Upper lobe of left lung (tissue), 6 donors: ENCODE data around the gene DNAH8. TPM values are rescaled to one million over a fixed set of nuclear protein-coding genes. Genes with fewer than 3 reads are reported as not detected.
"Not testable (repeated sequence)": the region's sequence is repeated elsewhere in the genome, so short reads cannot be mapped to it uniquely, and the experiment has no call there.

Experiments
- ATAC-seq, 2 donors: fragments of 200-7000 bp; cut with Tn5 transposase; one replicate each; pipeline ENCODE4 v1.9.1; 2022; ENCODE audit warnings: mild to moderate bottlenecking in 2 of 2, moderate library complexity in 2 of 2; ENCODE audit not compliant: low FRiP score in 2 of 2
- DNase-seq, 2 donors: peaks; one replicate each; pipeline ENCODE4 v3.0.0-alpha.2; 2019 to 2020
- H3K27ac ChIP-seq, 4 donors: fragments of 200-600 bp; sonication (generic); one replicate each; pipeline ENCODE4 v1.5.1; 2016 to 2019
- H3K27me3 ChIP-seq, 4 donors: fragments of 200-600 bp; sonication (generic); one replicate each; pipeline ENCODE4 v1.5.1; 2017 to 2019
- H3K36me3 ChIP-seq, 4 donors: fragments of 200-600 bp; sonication (generic); one replicate each; pipeline ENCODE4 v1.5.1; 2016 to 2019
- H3K4me1 ChIP-seq, 4 donors: fragments of 200-600 bp; sonication (generic); one replicate each; pipeline ENCODE4 v1.5.1; 2018 to 2019
- H3K4me3 ChIP-seq, 4 donors: fragments of 200-600 bp; sonication (generic); one replicate each; pipeline ENCODE4 v1.5.1; 2017 to 2019; ENCODE audit warnings: mild to moderate bottlenecking in 2 of 4, moderate library complexity in 1 of 4
- H3K9me3 ChIP-seq, 4 donors: fragments of 200-600 bp; sonication (generic); one replicate each; pipeline ENCODE4 v1.5.1; 2018 to 2019
- CTCF ChIP-seq, 6 experiments: fragments of 450-650 bp in 4 of 6; fragments of 200-600 bp in 2 of 6; sonication (generic) in 2 of 6; IDR thresholded peaks; one replicate each; pipeline ENCODE4 v1.5.1; 2016 to 2019; ENCODE audit warnings: antibody characterized with exemption in 6 of 6
- EP300 ChIP-seq, 4 donors: sonication (generic); formaldehyde crosslinking; IDR thresholded peaks; one replicate each; pipeline ENCODE4 v1.5.1; 2017; ENCODE audit warnings: antibody characterized with exemption in 4 of 4, control low read depth in 2 of 4
- POLR2A ChIP-seq, 4 donors: fragments of 450-650 bp; IDR thresholded peaks; one replicate each; pipeline ENCODE4 v1.5.1; 2016 to 2017; ENCODE audit warnings: antibody characterized with exemption in 4 of 4, mild to moderate bottlenecking in 2 of 4
- POLR2AphosphoS5 ChIP-seq, 2 donors: sonication (generic); formaldehyde crosslinking; IDR thresholded peaks; one replicate each; pipeline ENCODE4 v1.5.1; 2017; ENCODE audit warnings: antibody characterized with exemption in 2 of 2
- WGBS, 2 donors: methylation state at CpG; one replicate each; pipeline ENCODE4 v1.1.5; 2017 to 2018; 5-methylcytosine and 5-hydroxymethylcytosine counted together
- total RNA-seq, 6 donors: library from RNA; depleted of rRNA in 4 of 6; stranded (reverse); fragments of >200 nt in 4 of 6; gene quantifications; one replicate each; pipeline versions ENCODE4 v1.1.0 to v1.2.1, GENCODE V29; 2016 to 2021
- donor health status: DM: no; HTN: no; CAD: no; lungs with moderate emphysema.
- donor health status: DM: no; HTN: yes; CAD: no; lungs with severe emphysema.

DNAH8 gene
- total RNA-seq, 6 donors from 2014 or later, result under 0.01 to 0.24 (median 0.15) TPM; not detected in 2

GRCh38 chr6:38786486-38786885 lies 71.4 kb downstream of the DNAH8 start:
- DNase-seq (no peak), ATAC-seq (no peak)
- Histone ChIP-seq H3K4me3 (no peak overlapping the region), H3K27ac (no peak overlapping the region), H3K9me3 (no peaks in the 10 kb centered on the region), H3K27me3 (no peaks in the 10 kb centered on the region), H3K4me1 (no peaks in the 10 kb centered on the region), H3K36me3 (no peaks in the 10 kb centered on the region)
- TF ChIP-seq EP300 (IDR thresholded peaks at IDR 0.05) (no peak), POLR2A (IDR thresholded peaks at IDR 0.05) (no peak), POLR2AphosphoS5 (IDR thresholded peaks at IDR 0.05) (no peak), CTCF (IDR thresholded peaks at IDR 0.05) (no peak)
- 73 to 81% methylated on average over 5 of the region's 5 CpGs for WGBS, 2 donors

DNA sequence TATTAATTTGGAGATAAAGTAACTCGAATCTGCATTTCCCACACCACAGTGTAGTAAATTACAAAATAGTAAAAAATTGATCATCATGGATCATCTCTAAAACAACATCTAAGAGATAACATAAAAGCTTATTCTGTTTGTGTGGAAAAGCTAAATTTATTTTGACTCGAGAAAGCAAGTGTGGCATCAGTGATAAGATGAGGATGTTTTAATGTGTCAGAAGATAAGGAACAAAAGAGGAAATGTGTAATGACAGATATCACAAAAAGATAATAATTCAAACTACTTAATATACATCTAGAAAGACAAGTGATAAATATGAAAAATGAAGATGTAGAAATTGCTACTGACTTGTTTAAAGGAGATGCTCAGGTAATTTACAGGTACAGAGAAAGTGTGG lies 74.1 kb downstream of the DNAH8 start:
- H3K9me3 ChIP-seq, result no peaks in the 10 kb centered on the region
- no peak for ATAC-seq
- H3K4me1 ChIP-seq, result no peaks in the 10 kb centered on the region
- no peak for TF ChIP-seq POLR2A (IDR thresholded peaks at IDR 0.05)
- TF ChIP-seq CTCF (IDR thresholded peaks at IDR 0.05), result no peak
- TF ChIP-seq POLR2AphosphoS5 (IDR thresholded peaks at IDR 0.05), result no peak
- TF ChIP-seq EP300 (IDR thresholded peaks at IDR 0.05), result no peak
- no peak overlapping the region for H3K4me3 ChIP-seq
- DNase-seq, result no peak
- H3K36me3 ChIP-seq, result no peaks in the 10 kb centered on the region
- WGBS, 2 donors, result 29 to 31% methylated on average over 2 of the region's 2 CpGs
- H3K27me3 ChIP-seq, result no peaks in the 10 kb centered on the region
- no peak overlapping the region for H3K27ac ChIP-seq

DNA sequence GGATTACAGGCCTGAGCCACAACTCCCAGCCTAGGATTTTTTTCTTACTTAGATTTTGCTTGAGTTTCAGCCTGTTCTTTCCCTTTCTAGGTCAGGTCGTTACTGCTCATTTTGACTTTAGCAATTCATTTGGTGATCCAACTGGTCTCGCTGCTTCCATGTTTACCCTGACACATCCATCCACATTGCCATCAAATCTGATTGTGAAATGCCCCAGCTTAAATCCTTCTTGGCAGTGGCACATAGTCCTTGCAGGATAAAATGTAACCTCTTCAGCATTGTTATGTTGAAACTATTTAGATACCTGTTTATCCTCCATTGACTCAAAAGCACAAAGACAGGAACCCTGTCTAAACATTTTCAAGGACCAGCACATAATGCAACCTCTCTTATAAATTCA lies 77.2 kb downstream of the DNAH8 start:
- 49 to 58% methylated on average over 2 of the region's 2 CpGs for WGBS, 2 donors

GRCh38 chr6:38794682-38795081 lies 79.6 kb downstream of the DNAH8 start:
- Histone ChIP-seq H3K27me3 (no peaks in the 10 kb centered on the region), H3K4me1 (no peaks in the 10 kb centered on the region), H3K9me3 (no peaks in the 10 kb centered on the region), H3K27ac (no peak overlapping the region), H3K4me3 (no peak overlapping the region), H3K36me3 (no peaks in the 10 kb centered on the region)
- 61 to 63% methylated on average over 3 of the region's 3 CpGs for whole genome bisulfite sequencing, 2 donors
- TF ChIP-seq POLR2AphosphoS5 (IDR thresholded peaks at IDR 0.05) (no peak), EP300 (IDR thresholded peaks at IDR 0.05) (no peak), CTCF (IDR thresholded peaks at IDR 0.05) (no peak), POLR2A (IDR thresholded peaks at IDR 0.05) (no peak)
- DNase-seq (no peak), ATAC-seq (no peak)

More for the DNA sequence above, 77.2 kb downstream of the DNAH8 start:
- no peaks in the 10 kb centered on the region for H3K36me3 ChIP-seq
- no peak for DNase-seq
- no peak for ATAC-seq
- H3K4me3 ChIP-seq, result no peak overlapping the region
- H3K4me1 ChIP-seq, result no peaks in the 10 kb centered on the region
- H3K27ac ChIP-seq, result no peak overlapping the region
- TF ChIP-seq POLR2AphosphoS5 (IDR thresholded peaks at IDR 0.05) (no peak), POLR2A (IDR thresholded peaks at IDR 0.05) (no peak), CTCF (IDR thresholded peaks at IDR 0.05) (no peak), EP300 (IDR thresholded peaks at IDR 0.05) (no peak)
- H3K9me3 ChIP-seq, result no peaks in the 10 kb centered on the region
- H3K27me3 ChIP-seq, result no peaks in the 10 kb centered on the region

DNA sequence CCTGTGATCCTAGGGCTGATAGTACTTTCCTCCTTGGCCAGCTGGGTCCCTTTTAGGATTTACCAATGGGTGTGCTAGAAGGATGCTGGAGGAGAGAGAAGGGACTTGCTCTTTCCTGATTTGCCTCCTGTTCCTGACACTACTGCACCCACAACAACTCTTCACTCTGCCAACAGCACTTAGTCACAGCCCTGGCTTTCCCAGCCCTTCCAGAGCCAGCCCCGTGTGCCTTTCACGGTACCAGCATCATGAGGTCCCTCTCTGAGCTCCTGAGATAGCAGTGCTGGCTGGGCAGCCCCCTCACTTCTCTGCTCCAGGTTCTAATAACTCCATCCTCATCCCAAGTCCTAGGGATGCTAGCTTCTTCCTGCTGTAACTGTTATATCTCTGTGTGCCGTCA lies 80.9 kb downstream of the DNAH8 start:
- Histone ChIP-seq H3K4me3 (no peak overlapping the region), H3K36me3 (no peaks in the 10 kb centered on the region), H3K9me3 (no peaks in the 10 kb centered on the region), H3K4me1 (no peaks in the 10 kb centered on the region), H3K27me3 (no peaks in the 10 kb centered on the region), H3K27ac (no peak overlapping the region)
- TF ChIP-seq POLR2A (IDR thresholded peaks at IDR 0.05) (no peak), POLR2AphosphoS5 (IDR thresholded peaks at IDR 0.05) (no peak), CTCF (IDR thresholded peaks at IDR 0.05) (no peak), EP300 (IDR thresholded peaks at IDR 0.05) (no peak)
- ATAC-seq (no peak), DNase-seq (no peak)
- WGBS, 2 donors, result 72 to 75% methylated on average over 3 of the region's 3 CpGs

GRCh38 chr6:38796437-38796836 lies 81.3 kb downstream of the DNAH8 start:
- 78 to 85% methylated on average over 9 of the region's 9 CpGs for WGBS, 2 donors
- DNase-seq, H3K4me3 ChIP-seq: not testable (repeated sequence)

More at GRCh38 chr6:38796437-38796836, 81.3 kb downstream of the DNAH8 start:
- H3K4me1 ChIP-seq, H3K27me3 ChIP-seq, H3K9me3 ChIP-seq, H3K27ac ChIP-seq, ATAC-seq, H3K36me3 ChIP-seq: not testable (repeated sequence)
